T-helper 1 cell treated with Interleukin-12 subunit alpha and Interleukin-12 subunit beta and Interleukin-4 antibody, amounts not matched to agents 30 ng/mL and 1 ng/mL, for 36 hours (primary cell): Measurements from ENCODE around the gene F10. TPM values are rescaled to one million over a fixed set of nuclear protein-coding genes. Genes with fewer than 3 reads are reported as not detected.

Source experiments
- intact Hi-C: fragments of 100-400 bp; cut with micrococcal nuclease; formaldehyde crosslinking; loops from one replicate; pipeline ENCODE4 v1.15.1; 2024
- total RNA-seq: library from RNA; stranded (reverse); gene quantifications from 2 replicates; pipeline ENCODE4 v1.2.3, GENCODE V29; 2022

Gene F10
- total RNA-seq, 1 donor from 2014 or later, result not detected

DNA sequence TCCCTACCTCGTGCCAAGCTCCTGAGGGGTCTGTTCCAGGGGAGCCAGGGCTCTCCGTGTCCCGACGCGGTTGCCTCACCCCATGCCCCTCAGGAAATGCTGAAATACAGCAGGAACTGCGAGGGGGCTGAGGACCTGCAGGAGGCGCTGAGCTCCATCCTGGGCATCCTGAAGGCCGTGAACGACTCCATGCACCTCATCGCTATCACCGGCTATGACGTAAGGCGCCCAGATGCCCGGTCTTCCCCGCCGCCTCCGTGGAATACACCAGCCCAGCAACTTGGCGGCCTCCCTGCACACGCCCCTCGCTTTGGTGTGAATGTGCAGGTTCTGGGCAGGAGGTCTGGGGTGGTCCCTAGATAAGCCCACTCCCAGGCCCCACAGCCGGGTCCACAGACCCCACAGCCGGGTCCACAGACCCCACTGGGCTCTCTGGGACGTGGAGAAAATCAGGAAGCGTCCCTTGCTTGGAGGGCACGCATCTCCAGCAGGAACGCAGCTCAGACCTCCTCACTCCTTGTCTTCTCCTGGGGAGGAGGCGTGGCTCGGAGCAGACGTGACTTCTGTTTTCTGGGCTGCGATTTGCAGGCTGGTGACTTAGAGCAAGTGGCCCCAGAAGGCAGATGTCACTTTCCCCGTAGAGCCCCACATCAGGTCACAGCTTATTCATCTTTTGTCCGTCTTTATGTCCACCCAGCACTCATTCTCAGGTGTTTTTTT is 36.4 kb upstream of the F10 start:
- intact Hi-C loops, result no loop called here

DNA sequence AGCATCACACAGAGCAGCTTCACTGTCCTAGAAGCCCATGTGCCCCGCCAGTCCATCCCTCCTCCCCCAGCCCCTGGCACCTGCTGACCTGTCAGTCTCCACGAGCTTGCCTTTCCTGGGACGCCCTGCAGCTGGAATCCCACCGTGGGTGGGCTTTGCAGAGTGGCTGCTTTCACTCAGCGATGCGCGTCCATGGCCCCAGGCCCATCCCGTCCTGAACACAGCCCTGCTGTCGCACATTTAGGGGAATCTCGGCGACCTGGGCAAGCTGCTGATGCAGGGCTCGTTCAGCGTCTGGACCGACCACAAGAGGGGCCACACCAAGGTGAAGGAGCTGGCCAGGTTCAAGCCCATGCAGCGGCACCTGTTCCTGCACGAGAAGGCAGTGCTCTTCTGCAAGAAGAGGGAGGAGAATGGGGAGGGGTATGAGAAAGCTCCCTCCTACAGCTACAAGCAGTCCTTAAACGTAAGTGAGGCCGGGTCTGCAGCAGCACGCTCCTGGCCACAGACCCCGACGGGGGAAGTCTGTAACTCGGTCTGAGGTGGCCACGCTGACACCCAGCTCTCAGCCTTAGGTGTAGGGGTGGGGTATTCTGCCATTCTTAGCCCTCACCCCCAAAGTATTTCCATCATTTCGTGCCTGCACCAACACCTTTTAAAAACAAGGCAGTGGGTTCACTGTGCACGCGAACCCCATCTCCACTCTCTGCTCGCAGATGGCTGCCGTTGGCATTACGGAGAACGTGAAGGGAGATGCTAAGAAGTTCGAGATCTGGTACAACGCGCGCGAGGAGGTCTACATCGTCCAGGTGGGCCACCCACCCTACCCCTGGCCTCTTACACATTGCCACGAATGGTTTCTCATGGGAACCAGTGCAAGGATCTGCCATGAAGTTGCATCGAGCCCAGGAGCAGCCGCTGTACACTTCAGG is 35.3 kb upstream of the F10 start:
- intact Hi-C loops, result no loop called here

DNA sequence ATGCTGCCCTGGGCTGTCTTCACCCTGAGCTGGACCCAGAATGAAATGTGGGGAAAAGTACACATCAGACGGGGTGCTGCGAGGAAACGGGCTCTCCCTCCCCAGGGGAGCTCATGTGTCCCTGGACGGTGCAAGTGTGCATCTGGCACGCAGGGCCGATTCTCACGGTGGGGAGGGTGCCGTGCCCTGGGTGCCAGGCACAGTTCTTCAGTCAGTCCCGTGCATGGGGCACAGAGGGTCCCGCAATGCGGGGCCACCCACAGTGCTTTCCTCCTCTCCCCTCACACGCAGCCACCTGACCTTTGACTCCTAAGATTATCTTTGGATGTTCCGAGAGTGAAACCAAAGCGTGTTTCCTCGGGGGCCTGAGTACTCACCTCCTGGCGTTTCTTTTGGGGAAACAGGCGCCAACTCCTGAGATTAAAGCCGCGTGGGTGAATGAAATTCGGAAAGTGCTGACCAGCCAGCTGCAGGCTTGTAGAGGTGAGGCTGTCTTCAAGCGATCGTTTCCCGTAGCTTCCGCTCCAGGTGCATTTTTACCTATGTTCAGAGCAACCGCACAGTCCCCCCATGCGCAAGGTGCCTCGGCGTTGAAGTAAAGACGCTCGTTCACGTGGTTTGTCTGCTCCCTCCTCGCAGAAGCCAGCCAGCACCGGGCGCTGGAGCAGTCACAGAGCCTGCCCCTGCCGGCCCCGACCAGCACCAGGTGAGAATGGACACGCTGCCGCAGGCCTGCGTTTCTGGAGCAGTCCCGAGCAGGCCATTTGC is 34.5 kb upstream of the F10 start:
- intact Hi-C loops, result no loop called here

GRCh38 chr13:113088691-113089020 is 33.9 kb upstream of the F10 start:
- intact Hi-C loops, result no loop called here

- intact Hi-C loops, result no loop called here
These were observed 32.7 kb upstream of the F10 start for GRCh38 chr13:113089693-113090414.

GRCh38 chr13:113090415-113090770 is 32.2 kb upstream of the F10 start:
- intact Hi-C loops, result no loop called here

DNA sequence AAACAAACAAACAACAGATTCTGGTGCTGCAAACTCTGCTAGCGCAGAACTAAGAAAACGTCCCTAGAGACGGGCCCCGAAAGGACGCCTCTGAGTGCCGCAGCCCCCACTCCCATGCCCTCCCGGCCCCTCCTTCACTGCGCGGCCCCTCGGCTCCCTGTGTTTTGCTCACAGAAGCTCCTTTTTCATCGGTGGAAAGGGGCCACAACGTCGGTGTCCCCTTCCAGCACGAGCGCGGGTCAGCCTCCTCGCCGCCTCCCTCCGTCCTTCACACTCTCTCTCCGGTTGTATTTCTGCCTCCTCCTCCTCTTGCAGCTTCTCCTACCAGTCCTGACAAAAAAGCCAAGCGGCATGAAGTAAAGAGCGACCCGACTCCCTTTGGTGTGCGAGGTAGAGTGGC is 31.8 kb upstream of the F10 start:
- intact Hi-C loops, result no loop called here

DNA sequence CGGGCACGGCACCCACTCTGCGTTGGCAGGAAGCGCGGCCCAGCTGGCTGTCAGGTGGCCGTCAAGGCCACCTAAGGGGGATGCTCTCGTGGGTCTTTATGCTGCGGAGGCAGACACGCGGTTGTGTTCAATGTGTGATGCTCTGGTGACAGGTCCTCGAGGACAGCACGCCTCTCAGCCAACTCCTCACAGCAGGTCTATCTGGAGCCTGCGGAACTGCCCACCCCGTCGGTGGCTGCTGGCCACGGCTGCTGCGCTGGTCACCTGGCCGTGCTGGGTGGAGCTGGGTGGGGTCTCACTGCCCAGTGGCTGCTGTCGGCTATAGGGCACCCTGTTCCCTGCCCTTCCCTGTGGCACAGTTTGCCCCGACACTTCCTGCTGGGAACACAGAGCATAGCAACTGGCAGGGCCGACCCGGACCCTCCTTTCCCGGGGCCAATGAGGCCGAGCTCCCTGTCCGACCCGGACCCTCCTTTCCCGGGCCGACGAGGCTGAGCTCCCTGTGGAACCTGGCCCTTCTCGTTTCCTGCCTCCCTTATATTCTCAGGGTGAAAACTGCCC is 31.3 kb upstream of the F10 start:
- intact Hi-C loops, result no loop called here

DNA sequence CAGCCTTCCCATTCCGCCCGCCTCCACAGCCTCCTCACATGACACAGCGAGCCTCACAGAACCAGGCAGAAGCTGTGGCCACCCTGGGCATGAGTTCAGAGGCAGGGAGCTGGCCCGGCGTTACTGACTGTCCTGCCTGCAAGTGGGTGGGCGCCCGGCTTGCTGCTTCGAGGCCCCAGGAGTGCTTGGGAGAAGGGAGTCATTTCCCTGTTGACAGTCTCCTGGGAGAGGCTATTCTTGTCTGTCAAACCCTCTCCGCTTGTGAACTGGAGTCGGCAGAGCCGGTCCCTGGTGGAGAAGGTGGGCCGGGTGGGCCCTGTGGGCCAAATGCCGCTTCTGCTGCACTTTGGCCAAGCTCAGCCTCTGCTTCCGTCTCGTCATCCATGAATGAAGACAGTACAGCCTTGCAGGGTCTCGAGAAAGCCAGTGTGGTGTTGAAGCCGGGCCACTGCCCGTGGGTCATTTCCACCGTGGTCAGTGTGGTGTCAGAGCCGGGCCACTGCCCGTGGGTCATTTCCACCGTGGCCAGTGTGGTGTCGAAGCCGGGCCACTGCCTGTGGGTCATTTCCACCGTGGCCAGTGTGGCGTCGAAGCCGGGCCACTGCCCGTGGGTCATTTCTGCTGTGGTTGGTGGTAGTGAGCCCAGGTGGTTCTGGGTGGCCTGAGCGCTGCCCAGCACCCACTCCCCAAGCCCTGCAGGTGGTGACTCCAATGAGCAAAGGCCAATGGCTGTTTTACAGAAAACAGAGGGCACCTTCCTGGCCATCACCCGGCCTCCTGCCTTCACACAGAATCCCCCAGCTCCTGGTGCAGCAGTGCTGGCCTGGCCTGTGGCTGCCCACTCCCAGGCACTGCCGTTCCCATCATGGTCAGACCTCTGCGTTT is 30.5 kb upstream of the F10 start:
- intact Hi-C loops, result no loop called here

DNA sequence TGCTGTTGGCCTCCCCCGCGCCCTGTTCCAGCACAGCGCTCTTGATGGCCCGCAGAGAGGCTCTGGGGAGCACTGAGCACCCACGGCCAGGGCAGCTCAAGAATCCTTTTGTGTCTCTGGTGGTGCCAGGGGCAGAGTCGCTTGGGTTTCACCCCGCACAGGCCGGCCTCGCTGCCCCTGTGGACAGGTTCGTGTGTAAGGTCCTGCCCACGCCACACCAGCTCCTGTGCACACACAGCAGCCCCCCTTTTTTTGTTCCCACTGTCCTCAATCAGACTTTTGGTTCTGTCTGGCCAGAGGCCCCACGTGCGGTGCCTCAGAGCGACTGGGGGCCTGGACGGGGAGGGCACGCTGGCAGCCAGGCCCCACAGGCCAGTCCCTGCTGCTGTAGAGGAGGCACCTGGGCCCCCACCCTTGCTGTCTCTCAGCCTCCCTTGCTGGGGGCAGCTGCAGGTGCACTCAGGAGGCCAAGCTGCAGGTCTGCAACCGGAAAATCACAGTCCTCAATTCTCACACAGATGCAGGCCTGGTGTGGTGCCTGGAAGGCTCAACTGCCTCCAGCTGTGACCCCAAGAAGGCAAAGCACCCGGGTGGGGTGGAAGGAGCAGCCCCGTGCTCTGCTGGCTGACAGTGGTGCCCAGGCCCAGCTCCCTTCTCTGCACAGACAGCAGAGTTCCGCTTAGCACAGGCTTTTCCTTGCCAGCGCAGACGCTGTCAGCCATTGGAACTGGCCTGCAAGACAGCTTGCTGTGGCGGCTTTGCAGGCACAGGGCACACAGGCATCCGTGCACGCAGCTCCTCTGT is 29.6 kb upstream of the F10 start:
- intact Hi-C loops, result no loop called here

DNA sequence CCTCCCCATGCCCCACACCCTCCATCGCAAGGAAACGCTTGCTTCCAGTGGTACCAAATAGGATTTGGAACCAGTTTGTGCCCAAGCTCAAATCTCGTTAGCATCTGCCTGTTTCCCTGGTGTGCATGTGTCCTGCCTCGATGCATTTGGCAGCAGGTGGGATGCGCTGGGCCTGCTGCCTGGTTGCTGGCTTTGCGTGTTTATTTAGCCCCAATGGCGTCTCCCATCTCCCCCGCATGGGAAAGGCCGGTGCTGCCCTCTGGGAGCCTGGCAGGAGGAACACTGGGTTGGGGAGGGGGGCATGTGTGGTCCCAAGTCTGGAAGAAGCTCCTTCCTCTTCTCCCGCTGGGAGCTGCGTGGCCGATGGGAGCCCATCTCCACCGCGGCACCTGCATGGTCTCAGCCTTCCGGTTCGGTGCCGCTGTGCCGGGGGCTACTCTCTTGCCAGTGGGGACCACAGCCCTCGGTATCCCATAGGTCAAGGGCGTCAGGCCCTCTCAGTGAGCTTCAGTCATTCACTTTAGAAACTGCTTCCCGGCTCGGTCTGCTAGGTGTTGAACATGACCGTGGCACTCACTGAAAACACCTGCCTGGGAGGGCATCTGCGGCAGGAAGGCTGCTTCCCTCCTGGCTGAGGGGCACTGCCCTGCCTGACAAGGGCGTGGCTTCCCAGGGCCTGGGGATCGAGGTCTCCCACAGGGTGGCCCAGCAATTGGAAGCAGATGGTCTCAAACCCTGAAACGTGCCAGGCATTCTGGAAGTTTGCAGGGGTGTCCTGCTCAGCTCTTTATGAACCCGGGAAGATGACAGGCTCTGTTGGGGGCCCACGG is 28.8 kb upstream of the F10 start:
- intact Hi-C loops, result no loop called here

GRCh38 chr13:113094410-113094800 is 28.2 kb upstream of the F10 start:
- intact Hi-C loops, result no loop called here

- intact Hi-C loops, result no loop called here
These were observed 27.2 kb upstream of the F10 start for GRCh38 chr13:113095146-113096051.

- intact Hi-C loops, result no loop called here
These were observed 26.4 kb upstream of the F10 start for GRCh38 chr13:113096052-113096744.

DNA sequence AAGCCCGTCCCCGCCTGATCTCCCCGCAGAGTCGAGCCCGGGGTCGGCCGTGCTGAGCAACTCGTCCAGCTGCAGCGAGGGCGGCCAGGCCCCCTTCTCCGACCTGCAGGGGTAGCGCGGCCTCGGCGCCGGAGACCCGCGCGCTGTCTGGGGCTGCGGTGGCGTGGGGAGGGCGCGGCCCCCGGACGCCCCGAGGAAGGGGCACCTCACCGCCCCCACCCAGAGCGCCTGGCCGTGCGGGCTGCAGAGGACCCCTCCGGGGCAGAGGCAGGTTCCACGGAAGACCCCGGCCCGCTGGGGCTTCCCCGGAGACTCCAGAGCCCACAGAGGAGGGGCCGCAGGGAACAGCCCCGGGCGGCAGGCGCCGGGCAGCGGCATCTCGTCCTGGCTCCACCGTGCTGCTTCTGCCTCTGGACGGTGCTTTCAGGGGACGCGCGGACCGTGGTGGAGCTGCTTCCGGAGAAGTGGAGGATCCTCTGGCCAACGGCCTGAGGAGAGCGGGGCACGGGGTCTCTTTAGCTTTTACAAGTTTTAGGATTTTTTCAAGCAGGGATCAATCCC is 25.8 kb upstream of the F10 start:
- intact Hi-C loops, result no loop called here

DNA sequence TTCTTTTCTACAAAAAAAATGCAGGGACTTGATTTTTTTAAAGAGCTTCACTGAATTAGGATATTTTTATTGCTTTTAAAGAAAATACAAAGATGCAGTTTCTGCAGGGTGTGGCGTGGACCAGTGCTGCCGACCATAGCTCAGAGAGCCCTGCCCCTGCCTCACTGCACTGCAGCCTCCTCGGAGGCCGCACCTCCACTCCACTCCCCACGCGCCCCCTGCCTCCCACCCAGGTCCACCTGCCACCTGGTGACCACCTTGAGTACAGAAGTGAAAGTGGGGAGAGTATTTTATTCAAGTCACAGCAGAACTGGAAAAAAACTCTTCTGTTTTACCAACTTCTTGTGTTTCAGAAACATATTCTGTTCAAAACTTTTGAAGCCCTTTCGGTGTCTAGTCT is 24.9 kb upstream of the F10 start:
- intact Hi-C loops, result no loop called here
